HUDEP-2 (cell line): ENCODE data around the gene WWC2.

Source experiments
- DNase-seq, 76 experiments: peaks; one replicate each; lab custom pipeline; 2025; ENCODE audit not compliant: unreplicated experiment in 76 of 76; lab: John Stamatoyannopoulos, UW

WWC2 gene

DNA sequence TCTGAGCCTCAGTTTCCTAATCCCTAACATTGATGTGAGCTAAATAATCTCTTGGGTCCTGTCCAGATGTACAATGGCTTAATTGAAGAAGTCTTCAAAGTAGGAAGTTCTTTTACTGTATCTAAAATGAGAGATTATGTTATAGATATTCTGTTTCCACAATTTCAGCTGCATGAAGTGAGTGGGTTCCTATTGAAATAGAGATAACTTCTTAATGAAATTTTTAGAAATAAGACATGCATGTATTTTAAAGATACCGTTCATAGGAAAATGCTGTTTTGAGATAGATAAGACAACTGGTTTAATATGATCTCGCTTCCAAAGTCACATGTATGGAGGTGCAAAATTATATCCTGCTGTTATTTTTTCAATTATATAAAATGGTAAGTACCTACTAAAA is 149.1 kb downstream of the WWC2 start:
- DNase-seq, result peak in 1 of 76 experiments; percentile 16

GRCh38 chr4:183249854-183250253 is 150.8 kb downstream of the WWC2 start:
- DNase-seq, result peak in 36 of 76 experiments; percentile 0 to 47 (median 19)

GRCh38 chr4:183250831-183251230 is 151.8 kb downstream of the WWC2 start:
- DNase-seq, result no peak

DNA sequence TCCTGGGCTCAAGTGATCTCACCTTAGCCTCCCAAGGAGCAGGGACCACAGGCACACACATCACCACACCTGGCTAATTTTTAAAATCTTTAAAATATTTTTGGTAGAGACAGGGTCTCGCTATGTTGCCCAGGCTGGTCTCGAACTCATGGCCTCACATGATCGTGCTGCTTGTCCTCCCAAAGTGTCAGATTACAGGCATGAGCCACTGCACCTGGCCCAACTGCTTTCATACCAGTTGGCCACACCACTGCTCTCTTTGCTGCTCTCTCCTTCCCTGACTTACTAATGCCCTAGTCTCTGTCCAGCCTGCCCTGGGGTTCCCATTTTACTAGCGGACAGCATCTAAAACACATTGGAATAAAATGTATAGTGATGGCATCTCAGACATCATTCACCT is 153.9 kb downstream of the WWC2 start:
- no peak for DNase-seq

DNA sequence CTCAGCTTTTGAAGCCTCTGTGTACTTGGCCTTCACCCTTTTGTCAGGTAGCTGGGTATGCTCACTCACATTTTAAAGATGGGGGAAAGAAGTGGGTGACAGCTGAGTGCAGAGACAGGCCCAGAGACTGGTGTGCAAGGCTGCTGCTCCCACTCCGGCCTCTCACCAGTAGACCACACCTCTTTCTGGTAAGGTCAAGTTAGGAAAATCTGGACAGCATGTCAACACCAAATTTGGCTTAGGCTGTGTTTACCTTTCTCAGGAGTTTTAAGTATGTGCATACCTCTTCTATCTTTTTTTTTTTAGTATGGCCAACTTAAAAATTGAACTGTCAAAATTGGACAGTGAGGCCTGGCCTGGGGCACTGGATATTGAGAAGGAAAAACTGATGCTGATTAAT is 154.4 kb downstream of the WWC2 start:
- DNase-seq, result no peak

DNA sequence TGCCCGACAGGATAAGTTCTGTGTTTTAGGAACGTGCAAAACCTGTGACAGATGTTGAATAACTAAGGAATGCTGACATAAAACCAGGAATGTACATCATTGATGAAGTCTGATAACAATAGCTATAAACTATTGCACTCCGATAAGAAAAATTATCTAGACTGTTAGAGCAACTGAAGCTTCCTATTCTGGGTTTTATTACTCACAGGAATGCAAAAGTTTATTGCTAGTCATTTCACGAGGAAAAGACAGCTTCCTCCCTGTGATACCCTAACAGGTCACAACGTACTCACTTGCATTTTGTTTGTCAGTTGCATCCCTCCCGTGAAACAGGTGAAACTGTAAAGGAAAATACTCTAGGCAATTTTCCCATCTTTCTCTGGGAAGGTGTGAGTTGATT is 155.1 kb downstream of the WWC2 start:
- DNase-seq, result no peak

DNA sequence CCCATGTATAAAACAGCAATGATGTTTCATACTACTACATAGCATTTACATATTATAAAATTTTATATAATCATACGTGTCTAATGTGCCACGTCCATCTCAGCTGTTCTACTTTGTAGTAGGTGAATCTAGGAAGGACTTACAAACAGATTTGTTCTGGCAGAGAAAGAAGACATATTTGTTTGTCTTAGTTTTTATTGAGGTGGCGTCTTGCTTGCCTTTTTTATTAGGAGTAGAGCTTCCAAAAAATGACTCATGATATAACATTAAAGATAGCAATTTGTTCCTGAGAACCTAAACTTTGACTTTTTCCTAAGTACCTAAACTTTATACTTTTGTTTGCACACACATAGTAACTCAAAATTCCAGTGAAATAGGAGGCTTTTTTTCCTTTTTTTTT is 156.4 kb downstream of the WWC2 start:
- no peak for DNase-seq

DNA sequence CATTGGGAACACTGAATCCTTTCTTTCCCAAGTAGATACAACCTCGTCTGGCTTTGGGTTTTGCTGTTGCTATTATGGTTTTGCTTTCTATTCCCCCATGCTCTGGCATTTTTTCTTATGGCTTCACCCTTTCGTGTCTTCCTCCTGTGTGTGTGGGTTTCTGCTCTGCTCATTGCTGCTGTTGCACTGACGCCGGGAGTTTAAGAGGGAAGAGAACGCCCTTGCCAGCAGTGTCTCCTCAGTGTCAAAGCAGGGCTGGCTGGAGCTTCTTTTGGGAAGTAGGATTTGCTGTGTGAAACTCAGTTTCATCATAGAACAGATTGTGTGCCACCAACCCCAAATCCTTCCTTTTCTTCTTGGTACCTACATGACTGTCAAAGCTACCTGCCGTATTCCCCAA is 157.3 kb downstream of the WWC2 start:
- no peak for DNase-seq

GRCh38 chr4:183256756-183257385 is 157.8 kb downstream of the WWC2 start:
- DNase-seq, result peak in 50 of 76 experiments; percentile 3 to 57 (median 28)

DNA sequence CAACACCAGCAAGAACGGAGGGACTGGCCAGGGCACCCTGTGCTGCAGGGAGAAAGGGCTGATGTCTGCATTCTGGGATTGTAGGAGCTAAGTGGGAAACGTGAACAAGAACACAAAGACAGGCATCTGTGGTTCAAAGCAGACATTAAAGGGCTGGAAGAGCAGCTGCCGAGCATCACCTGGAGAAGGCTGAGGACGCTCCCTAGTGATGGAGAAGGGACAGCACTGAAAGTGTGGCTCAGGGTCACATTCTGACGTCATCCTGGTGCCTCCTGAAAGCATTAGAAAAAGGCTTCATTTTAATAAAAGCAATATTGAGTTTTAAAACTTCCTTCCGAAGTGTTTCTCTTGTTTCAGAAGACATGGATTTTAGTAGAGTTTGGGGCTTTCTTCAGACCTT is 158.8 kb downstream of the WWC2 start:
- no peak for DNase-seq

DNA sequence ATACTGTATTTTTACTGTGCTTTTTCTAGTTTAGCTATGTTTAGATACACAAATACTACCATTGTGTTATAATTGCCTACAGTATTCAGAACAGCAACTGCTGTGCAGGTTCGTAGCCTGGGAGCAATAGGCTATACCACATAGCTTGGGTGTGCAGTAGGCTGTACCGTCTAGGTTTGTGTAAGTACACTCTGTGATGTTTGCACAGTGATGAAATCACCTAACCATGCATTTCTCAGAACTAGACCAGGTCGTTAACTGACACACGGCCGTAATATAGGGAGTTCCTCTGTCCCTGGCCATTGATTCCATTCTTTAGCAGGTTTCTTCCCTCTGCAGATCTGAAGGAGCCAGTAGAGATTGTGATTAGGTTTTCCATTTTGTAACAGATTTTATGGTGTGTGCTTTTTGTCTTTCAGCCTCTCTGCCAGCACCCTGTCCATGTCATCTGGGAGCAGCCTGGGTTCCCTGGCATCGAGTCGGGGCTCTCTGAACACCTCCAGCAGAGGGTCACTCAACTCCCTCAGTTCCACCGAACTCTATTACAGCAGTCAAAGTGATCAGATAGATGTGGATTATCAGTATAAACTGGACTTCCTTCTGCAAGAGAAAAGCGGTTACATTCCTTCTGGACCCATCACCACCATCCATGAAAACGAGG is 161.6 kb downstream of the WWC2 start:
- DNase-seq, result no peak

GRCh38 chr4:183261953-183262775 is 163.1 kb downstream of the WWC2 start:
- DNase-seq, result peak in 72 of 76 experiments; percentile 7 to 86 (median 63)

GRCh38 chr4:183262776-183263100 is 163.7 kb downstream of the WWC2 start:
- DNase-seq, result peak in 1 of 76 experiments; percentile 35

DNA sequence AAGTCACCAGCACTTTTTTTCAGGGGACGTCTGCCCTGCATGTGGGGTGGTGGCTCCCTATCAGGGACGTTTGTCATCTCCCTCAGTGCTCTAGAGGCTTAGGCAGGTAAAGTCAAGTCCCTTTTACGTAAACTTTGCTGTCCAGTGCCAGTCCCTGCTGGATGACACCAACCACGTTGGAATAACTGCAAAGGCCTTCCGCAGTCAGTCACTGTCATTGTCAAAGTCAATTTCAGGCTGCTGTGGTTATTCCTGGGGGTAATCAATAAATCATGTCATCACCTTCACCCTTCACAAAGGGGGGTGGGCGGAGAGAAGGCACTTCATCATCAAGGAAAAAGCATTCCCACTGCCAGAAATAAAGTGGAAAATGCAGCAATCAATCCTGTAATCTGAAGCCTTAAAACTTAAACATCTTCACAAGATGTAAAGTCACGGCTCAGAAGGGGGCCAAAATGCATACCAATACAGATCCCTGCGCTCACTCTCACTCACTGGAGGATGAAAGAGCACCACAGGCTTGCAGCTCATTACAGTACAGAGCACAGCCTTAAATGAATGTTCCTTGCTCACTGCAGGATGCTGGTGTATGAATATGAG is 164.8 kb downstream of the WWC2 start:
- no peak for DNase-seq

- DNase-seq, result no peak
Measured at GRCh38 chr4:183264614-183265013, 165.6 kb downstream of the WWC2 start.

- no peak for DNase-seq
Measured at GRCh38 chr4:183266371-183266770, 167.3 kb downstream of the WWC2 start.

- no peak for DNase-seq
Measured at GRCh38 chr4:183268556-183268955, 169.5 kb downstream of the WWC2 start.

GRCh38 chr4:183272384-183272783 is 173.3 kb downstream of the WWC2 start:
- no peak for DNase-seq

GRCh38 chr4:183276106-183276505 is 177.0 kb downstream of the WWC2 start:
- DNase-seq, result no peak

DNA sequence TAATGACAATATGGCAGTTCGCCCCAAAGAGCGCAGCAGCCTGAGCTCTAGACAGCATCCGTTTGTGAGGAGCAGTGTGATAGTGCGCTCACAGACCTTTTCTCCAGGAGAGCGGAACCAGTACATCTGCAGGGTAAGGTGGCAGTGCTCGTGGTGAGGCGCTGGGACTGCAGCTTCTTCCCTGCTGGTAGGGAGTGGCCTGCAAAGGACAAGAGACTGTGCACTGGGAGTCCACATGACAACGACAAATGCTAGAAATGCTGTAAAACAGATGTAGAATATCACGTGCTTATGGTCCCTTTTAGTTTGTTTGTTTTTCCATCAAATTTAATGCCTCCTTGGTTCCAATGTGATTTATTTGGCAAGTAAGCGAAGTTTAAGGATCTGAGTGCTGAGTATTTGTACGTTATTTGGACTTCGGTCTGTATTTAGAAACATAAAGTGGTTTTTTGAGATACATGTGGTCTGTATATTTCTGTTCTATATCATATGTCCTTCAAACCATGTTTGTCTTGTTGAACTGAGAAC is 185.3 kb downstream of the WWC2 start:
- DNase-seq, result no peak

- no peak for DNase-seq
Measured at GRCh38 chr4:183284965-183285364, 185.9 kb downstream of the WWC2 start.
